OCI-LY1 (cell line): Measurements from ENCODE around the gene VCL.
"Not testable (repeated sequence)": the region's sequence is repeated elsewhere in the genome, so short reads cannot be mapped to it uniquely, and the experiment has no call there.

Experiments used
- H2AFZ ChIP-seq: fragments of 200-600 bp; sonication (generic), shearing (Covaris generic); 2 replicates; pipeline ENCODE4 v1.6.0; 2014; ENCODE audit warnings: antibody characterized with exemption, mild to moderate bottlenecking, low read length
- H3F3A ChIP-seq: fragments of 200-600 bp; sonication (generic), shearing (Covaris generic); 2 replicates; pipeline ENCODE4 v1.6.0; 2014; ENCODE audit warnings: mild to moderate bottlenecking, antibody characterized with exemption, low read length, moderate library complexity; ENCODE audit not compliant: insufficient read depth
- H3K27ac ChIP-seq: fragments of 200-600 bp; sonication (generic); 2 replicates; pipeline ENCODE4 v1.5.1; 2014; ENCODE audit warnings: low read length, mixed run types, mild to moderate bottlenecking, low read depth; ENCODE audit not compliant: poor library complexity, severe bottlenecking
- H3K27me3 ChIP-seq: fragments of 200-600 bp; sonication (generic); 2 replicates; pipeline ENCODE4 v1.6.0; 2014; ENCODE audit warnings: antibody characterized with exemption, mild to moderate bottlenecking, low read length, moderate library complexity; ENCODE audit not compliant: insufficient read depth
- H3K36me3 ChIP-seq: fragments of 200-600 bp; sonication (generic); 2 replicates; pipeline ENCODE4 v1.6.1; 2014; ENCODE audit warnings: mild to moderate bottlenecking, antibody characterized with exemption, low read length, moderate library complexity, mixed read lengths; ENCODE audit not compliant: insufficient read depth
- H3K4me1 ChIP-seq: fragments of 200-600 bp; sonication (generic); 2 replicates; pipeline ENCODE4 v1.5.1; 2014; ENCODE audit warnings: mild to moderate bottlenecking, low read length, moderate library complexity; ENCODE audit not compliant: insufficient read depth, severe bottlenecking
- H3K4me2 ChIP-seq: fragments of 200-600 bp; sonication (generic), shearing (Covaris generic); 2 replicates; pipeline ENCODE4 v1.6.1; 2014; ENCODE audit warnings: low read length
- H3K4me3 ChIP-seq: fragments of 200-600 bp; sonication (generic); 2 replicates; pipeline ENCODE4 v1.5.1; 2014; ENCODE audit warnings: low read length, low read depth, mild to moderate bottlenecking, mixed read lengths; ENCODE audit not compliant: poor library complexity, severe bottlenecking
- H3K79me2 ChIP-seq: fragments of 200-600 bp; shearing (Covaris generic); 2 replicates; pipeline ENCODE4 v1.6.1; 2016; ENCODE audit warnings: mixed run types, low read length, mixed read lengths; ENCODE audit not compliant: insufficient read depth
- H3K9ac ChIP-seq: fragments of 200-600 bp; sonication (generic), shearing (Covaris generic); 2 replicates; pipeline ENCODE4 v1.6.1; 2014; ENCODE audit warnings: mild to moderate bottlenecking, low read length, mixed read lengths
- H3K9me2 ChIP-seq: fragments of 200-600 bp; sonication (generic), shearing (Covaris generic); 2 replicates; pipeline ENCODE4 v1.6.1; 2014; ENCODE audit warnings: low read depth, mild to moderate bottlenecking, low read length, mixed read lengths
- H3K9me3 ChIP-seq: fragments of 200-600 bp; shearing (Covaris generic); 2 replicates; pipeline ENCODE4 v1.6.1; 2014; ENCODE audit warnings: low read length, mixed read lengths
- H4K20me1 ChIP-seq: fragments of 200-600 bp; sonication (generic), shearing (Covaris generic); 2 replicates; pipeline ENCODE4 v1.6.0; 2016; ENCODE audit warnings: mild to moderate bottlenecking, low read length; ENCODE audit not compliant: insufficient read depth
- CTCF ChIP-seq: fragments of 200-600 bp; sonication (generic), shearing (Covaris generic); IDR thresholded peaks from 2 replicates; pipeline ENCODE4 v1.5.1; 2017; ENCODE audit warnings: mild to moderate bottlenecking, antibody characterized with exemption, low read length, moderate library complexity, mixed read lengths
- EZH2 ChIP-seq: fragments of 200-600 bp; sonication (generic), shearing (Covaris generic); IDR thresholded peaks from 2 replicates; pipeline ENCODE4 v1.8.0; 2017; ENCODE audit warnings: borderline replicate concordance, mixed run types, mild to moderate bottlenecking, antibody characterized with exemption, low read length, moderate library complexity, mixed read lengths

Gene VCL

GRCh38 chr10:74029943-74030342, 32.0 kb downstream of the VCL start:
- H3K27me3 ChIP-seq, result no peaks in the 10 kb centered on the region
- H3K79me2 ChIP-seq, result no peaks in the 10 kb centered on the region
- no peaks in the 10 kb centered on the region for H3K9me2 ChIP-seq
- H2AFZ ChIP-seq, result no peak overlapping the region
- H4K20me1 ChIP-seq, result no peaks in the 10 kb centered on the region
- H3K36me3 ChIP-seq, result no peaks in the 10 kb centered on the region
- H3K4me3 ChIP-seq, result no peak overlapping the region
- H3K4me1 ChIP-seq, result no peaks in the 10 kb centered on the region
- no peaks in the 10 kb centered on the region for H3K9me3 ChIP-seq
- H3K4me2 ChIP-seq, result no peak overlapping the region
- TF ChIP-seq CTCF, result no peak
- no peak for TF ChIP-seq EZH2
- H3K9ac ChIP-seq, result no peak overlapping the region
- H3K27ac ChIP-seq, result no peak overlapping the region
- H3F3A ChIP-seq, result no peaks in the 10 kb centered on the region

GRCh38 chr10:74032208-74032607, 34.3 kb downstream of the VCL start:
- H3K36me3 ChIP-seq, H3F3A ChIP-seq, H3K27ac ChIP-seq, H3K4me2 ChIP-seq, H3K79me2 ChIP-seq, H3K27me3 ChIP-seq, H4K20me1 ChIP-seq, H2AFZ ChIP-seq, H3K4me1 ChIP-seq, H3K4me3 ChIP-seq, H3K9me2 ChIP-seq, H3K9ac ChIP-seq, H3K9me3 ChIP-seq: not testable (repeated sequence)

GRCh38 chr10:74032900-74033655, 35.2 kb downstream of the VCL start:
- Histone ChIP-seq H3K4me1 (no peaks in the 10 kb centered on the region), H3K36me3 (no peaks in the 10 kb centered on the region), H3K9me3 (no peaks in the 10 kb centered on the region), H3K27ac (no peak overlapping the region), H3F3A (no peaks in the 10 kb centered on the region), H3K4me2 (no peak overlapping the region), H2AFZ (no peak overlapping the region), H3K9ac (no peak overlapping the region), H3K79me2 (no peaks in the 10 kb centered on the region), H3K27me3 (no peaks in the 10 kb centered on the region), H4K20me1 (no peaks in the 10 kb centered on the region), H3K9me2 (no peaks in the 10 kb centered on the region), H3K4me3 (no peak overlapping the region)
- TF ChIP-seq CTCF (no peak), EZH2 (no peak)

GRCh38 chr10:74033702-74034101, 35.8 kb downstream of the VCL start:
- H3F3A ChIP-seq, result no peaks in the 10 kb centered on the region
- H2AFZ ChIP-seq, result no peak overlapping the region
- no peak overlapping the region for H3K4me2 ChIP-seq
- H3K9me2 ChIP-seq, result no peaks in the 10 kb centered on the region
- H4K20me1 ChIP-seq, result no peaks in the 10 kb centered on the region
- H3K4me3 ChIP-seq, result no peak overlapping the region
- no peaks in the 10 kb centered on the region for H3K4me1 ChIP-seq
- H3K27ac ChIP-seq, result no peak overlapping the region
- H3K27me3 ChIP-seq, result no peaks in the 10 kb centered on the region
- no peaks in the 10 kb centered on the region for H3K9me3 ChIP-seq
- TF ChIP-seq CTCF (no peak), EZH2 (no peak)
- H3K79me2 ChIP-seq, result no peaks in the 10 kb centered on the region
- no peak overlapping the region for H3K9ac ChIP-seq
- H3K36me3 ChIP-seq, result no peaks in the 10 kb centered on the region
